Measurements from ENCODE around the gene TSR1.
A peak's percentile ranks its signal among the peaks of the same experiment; 100 is the strongest.
"Not testable (repeated sequence)": the region's sequence is repeated elsewhere in the genome, so short reads cannot be mapped to it uniquely, and the experiment has no call there.

Gene TSR1

DNA sequence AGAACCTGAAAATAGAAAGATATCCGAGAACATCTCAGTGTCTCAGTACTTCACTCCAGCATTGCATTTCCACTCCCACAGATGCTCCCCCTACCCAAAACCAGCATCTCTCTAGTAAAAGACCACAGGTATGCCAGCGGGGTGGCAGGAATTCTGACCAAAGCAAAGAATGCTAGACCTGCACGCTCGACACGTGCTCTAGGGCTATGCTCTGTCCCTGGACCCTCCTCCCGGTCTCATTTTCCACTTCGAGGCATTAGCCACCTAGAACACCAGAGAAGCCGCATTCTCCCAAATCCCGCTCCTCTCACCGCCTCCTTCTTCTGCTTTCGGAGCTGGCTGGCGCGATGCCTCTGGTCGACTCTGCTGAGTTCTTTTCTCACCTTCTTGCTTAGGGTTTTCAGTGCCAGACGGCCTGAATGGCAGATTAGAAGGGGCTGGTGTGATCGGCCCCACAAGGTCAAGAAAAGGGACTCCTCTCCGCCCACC lies 487 bp downstream of the TSR1 start:
- no peak for DNase-seq

DNA sequence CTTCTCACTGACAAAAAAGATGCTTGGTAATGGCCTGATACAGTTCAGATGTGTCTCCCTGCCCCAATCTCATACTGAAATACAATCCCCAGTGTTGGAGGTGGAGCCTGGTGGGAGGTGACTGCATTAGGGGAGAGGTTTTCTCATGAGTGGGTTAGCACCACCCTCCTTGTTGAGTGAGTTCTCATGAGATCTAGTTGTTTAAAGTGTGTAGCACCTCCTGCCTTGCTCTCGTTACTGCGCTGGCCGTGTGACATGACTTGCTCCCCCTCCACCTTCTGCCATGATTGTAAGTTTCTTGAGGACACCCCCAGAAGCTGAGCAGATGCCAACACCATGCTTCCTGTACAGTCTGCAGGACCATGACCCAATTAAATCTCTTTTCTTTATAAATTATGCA lies 5.0 kb downstream of the TSR1 start:
- DNase-seq = no peak

DNA sequence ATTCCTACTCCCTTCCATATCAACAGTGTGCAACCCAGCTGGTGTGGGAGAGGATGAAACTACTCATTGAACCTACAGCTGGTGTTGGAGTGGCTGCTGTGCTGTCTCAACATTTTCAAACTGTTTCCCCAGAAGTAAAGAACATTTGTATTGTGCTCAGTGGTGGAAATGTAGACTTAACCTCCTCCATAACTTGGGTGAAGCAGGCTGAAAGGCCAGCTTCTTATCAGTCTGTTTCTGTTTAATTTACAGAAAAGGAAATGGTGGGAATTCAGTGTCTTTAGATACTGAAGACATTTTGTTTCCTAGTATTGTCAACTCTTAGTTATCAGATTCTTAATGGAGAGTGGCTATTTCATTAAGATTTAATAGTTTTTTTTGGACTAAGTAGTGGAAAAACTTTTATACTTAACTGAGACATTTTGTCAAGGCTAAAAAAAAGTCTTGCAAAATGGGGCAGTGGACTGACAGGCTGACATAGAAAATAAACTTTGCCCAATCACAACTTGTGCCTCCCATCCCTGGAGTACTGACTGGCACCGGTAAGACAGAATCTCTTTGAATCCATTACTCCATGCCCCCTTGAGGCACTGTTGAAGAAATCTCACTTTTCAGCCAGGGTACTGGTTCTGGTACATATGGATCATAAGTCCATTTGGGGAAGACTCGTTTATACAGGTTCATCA lies 12.5 kb downstream of the TSR1 start:
- no peak for DNase-seq

DNA sequence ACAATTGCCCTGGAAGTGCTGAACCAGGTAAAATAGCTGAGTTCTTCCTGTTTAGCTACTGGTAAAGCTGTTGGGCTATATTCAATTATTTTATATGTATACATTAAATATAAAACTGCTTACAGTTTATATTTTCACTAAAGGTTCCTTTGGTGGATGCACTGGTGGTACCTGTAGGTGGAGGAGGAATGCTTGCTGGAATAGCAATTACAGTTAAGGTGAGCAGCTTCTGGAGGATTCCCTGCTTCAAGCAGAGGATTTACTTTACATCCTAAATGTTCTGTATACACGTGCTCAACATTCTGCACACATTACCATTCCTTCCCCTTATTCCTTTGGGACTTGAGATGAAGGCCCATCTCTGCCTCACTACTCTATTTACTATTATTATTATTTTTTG lies 14.9 kb downstream of the TSR1 start:
- no peak for DNase-seq

DNA sequence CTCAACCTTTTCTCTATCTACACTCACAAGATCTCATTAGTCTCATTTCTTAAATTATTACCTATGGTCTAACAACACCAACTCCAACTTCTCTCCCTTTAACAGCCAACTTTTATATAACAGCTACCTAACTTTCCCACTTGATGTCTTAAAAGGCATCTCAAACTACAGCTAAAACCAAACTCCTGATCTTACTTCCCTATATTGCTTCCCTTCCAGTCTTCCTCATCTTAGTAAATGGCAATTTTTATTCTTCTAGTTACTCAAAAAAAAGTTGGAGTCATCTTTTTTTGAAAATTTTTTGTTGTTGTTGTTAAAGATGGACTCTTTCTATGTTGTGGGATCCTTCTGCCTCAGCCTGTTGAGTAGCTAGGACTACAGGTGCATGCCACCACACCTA lies 17.2 kb downstream of the TSR1 start:
- no peak for DNase-seq

DNA sequence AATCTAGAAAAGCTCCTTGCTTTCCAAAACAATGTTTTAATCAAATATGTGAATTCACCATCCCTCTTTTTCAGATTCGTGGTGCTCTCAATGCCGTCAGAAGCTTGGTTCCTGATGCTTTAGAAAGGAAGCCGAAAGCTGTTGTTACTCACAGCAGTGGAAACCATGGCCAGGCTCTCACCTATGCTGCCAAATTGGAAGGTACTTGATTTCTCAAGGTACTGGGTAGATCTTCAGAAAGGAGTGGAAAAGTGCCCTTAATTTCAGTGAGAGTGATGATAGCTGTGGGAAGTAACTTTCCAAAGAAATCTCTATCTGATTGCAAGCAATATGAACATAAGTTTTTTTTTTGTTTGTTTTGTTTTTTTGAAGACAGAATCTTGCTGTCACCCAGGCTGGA lies 18.5 kb downstream of the TSR1 start:
- DNase-seq = no peak

DNA sequence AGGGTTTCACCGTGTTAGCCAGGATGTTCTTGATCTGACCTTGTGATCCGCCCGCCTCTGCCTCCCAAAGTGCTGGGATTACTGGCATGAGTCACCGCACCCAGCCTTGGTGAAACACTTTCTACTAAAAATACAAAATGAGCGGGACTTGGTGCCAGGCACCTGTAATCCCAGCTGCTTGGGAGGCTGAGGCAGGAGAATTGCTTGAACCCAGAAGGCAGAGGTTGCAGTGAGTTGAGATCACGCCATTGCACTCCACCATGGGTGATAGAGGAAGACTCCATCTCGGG lies 19.4 kb downstream of the TSR1 start:
- not testable (repeated sequence) for DNase-seq

DNA sequence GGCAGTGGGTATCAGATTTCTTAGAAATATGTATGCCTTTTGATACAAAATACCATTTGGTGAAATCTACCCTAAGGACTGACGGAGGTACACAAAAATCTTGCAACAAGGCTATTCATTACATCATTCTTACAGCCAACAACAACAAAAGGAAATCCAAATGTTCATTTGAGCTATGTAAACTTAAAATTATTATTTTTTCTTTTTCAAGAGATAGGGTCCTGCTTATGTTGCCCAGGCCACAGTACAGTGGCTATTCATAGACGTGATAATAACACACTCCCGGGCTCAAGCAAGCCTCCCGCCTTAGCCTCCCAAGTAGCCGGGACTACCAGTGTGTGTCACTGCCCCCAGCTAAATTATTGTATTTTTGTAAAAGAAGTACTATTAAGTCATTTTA lies 23.5 kb downstream of the TSR1 start:
- no peak for DNase-seq

DNA sequence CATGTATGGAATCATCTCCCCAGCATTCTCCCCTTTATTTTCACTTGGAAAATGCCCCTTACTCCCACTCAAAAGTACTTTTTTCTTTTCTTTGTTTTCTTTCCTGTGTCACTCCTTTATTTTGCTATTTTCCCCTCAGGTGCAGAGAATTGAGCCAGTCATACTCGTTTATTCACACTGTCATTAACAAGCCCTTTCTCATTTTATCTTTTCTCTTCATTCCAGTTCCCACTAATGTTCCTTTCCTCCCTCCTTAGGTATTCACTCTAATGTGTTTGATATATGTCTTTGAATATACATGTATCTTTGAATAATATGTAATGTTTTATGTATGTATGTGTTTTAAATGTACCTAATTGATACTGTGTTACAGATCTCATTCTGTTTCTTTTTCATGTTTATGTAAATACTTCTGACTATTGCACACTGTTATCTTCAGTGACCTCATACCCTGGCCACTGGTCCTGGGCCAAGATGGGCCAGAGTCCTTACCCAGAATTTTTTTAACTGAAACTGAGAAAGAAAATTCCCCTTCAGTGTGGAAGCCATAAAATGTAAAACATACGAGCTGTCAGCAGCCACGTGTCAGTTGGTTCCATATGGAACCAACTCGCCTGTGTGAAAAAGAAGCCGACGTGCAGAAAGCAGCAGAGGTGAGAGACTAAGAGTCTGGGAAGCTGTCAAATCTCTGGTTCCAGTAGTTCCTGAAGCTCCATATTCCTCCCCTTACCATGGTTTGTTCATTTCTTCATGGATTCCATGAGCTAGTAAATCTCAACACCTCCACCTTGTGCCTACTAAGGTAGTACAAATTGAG lies 26.7 kb downstream of the TSR1 start:
- no peak for DNase-seq

DNA sequence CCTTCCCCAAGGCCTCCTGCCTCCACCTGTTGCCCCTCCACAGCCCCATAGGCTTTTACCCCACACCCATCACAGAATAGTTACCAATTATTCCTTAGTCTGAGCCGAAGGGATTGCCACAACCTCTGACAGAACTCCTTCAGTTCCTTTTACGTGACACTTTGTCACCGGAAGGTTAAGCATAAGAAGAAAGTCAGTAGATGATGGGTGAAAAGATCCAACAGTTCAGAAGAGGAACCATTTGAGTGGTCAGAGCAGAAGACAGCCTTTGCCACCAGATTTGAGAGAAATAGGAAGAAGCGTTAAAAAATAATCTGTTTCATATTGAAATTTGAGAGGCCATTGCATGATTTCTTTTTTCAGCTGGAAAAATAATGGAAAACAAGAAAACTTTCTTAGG lies 31.3 kb downstream of the TSR1 start:
- DNase-seq = no peak

DNA sequence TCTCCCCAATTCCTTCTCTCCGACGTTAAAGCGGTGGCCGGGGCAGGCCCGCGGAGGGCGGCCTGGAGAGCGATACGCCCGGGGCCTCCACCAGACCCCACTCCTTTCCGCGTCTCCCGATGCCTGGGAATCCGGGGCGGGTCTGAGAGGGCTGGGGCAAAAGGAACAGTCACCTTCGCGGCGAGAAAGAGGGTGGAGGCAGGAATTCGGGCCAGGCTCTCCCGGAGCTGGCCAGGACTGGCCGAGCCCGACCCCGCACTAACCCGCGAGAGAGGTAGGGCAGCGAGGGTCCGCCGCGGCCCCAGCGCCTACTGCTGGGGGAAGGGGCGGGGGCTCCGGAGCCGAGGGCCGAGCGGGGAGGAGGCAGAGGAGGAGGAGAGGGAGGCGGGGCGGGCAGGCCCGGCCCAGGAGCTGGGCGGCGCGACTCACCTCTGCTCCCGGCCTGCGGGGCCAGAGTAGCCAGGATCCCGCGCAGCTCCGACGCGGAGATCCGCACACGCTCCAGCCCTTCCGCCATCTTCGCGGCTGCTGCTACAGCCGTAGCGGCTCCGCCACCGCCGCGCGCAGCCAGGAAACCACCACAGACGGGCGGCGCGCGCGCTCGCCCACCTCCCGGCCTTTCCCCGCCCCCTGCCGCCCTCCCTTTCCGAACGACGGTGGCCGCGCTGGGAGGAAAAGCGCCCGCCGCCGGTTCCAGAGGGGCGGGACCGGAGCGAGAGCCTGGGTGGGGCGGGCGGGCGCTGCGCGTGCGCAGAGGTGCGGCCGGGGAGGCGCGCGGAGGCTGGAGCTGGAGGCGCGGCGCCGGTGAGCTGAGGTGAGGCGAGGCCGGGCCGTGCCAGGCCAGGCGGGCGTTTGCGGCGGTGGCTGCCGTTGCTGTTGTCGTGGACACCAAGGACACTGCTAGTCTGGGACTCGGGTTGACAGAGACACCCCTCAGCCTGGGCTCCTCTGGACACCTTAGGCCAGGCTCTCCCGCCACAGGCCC lies 32.8 kb downstream of the TSR1 start, which contains the start of the genes SMG6 and SRR:
SMG6 (minus strand) TSS at position 582 of the 985 bp plus-strand sequence; CDS start at position 517, 65 bp downstream.
SRR (plus strand) TSS at position 747 of the 985 bp plus-strand sequence. CDS start 11,611 bp downstream, outside the sequence.
- DNase-seq = peak; percentile 84

DNA sequence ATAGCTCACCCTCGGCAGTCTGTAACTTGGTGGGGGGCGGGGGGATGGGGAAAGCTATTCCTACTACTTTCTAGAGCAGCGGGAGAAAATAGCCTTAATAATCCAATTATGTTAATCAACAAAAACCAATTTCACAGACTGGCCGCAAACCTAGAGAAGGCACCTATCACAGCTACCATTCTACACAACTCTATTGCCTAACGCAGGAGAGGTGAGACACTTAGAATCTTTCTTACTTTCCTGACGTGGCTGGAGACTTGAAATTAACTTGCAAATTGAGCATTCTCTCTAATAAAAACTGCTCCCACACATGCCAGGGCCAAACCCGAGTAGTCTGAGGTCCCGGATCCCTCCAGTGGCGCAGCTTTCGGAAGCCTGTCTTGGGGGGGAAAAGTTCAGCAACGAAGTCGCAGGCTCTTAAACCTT lies 33.5 kb downstream of the TSR1 start:
- no peak for DNase-seq

DNA sequence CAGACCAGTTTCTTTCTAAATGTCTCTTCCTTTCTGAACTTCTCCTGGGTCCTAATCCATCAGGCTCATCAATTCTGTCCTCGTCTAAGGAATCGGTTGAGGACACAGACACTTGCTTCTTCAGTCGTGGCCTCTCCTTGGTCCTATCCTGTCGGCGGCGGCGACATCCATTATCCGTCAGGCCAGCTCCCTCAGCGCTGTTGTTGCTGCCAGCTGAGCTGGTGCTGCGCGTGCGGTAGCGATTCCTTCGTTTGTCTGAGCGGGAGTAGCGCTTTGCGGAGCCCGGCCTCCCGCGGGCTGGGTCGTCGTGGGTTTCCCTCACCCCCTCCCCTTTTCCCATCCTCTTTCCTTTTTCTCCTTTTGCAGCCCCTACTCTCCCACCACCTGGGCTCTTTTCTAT lies 36.5 kb downstream of the TSR1 start:
- no peak for DNase-seq

DNA sequence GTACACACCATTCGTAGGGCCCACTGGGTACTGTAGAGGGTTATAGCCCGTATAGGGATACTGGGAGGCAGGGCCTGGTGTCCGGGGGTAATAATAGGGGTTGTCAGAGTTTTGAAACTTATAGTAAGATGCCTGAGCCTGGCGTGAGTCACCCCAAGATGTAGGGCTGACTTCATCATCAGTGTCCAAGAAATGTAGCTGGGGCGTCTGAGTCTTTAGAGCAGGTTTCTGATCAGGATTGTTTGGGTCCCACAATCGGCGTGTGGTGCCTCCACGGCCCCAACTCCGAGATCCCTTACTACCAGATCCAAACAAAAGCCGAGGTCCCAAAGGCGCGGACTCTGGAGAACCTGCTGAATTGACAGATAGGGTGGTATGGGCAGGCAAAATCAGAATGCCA lies 37.1 kb downstream of the TSR1 start:
- DNase-seq = no peak

DNA sequence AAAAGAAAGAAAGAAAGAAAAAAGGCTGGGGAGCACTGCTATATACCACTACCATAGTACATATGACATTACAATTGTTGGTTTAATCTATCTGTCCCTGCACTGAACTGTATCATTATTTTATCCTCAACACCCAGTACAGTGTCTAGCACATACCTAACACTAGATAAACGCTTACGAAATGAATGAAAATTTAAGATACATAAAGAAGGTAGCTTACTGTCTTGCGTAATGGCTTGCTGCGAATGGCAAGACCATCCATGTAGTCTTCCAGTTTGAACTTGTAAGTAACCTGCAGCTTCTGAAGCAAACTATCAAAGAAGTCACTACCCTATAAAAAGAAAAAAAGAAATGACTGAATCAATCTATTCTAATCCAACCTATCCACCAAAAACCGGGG lies 39.2 kb downstream of the TSR1 start:
- no peak for DNase-seq

DNA sequence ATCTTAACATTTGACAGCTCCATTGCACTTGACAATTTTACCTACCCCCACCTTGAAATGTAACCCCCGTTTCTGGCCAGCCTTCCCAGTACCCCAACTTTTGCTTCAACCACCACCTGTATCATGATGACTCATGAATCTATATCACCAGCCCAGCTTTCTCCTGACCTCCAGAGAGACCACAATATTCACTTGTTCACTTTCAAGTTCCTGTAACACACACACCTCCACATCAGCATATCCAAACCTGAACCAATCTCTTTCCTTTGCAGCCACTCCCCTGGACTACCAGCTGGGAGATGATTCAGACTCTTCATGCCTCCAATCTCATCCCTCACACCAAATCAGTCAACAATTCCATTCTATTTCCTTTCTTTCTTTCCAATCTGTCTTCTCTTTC lies 40.7 kb downstream of the TSR1 start:
- no peak for DNase-seq

DNA sequence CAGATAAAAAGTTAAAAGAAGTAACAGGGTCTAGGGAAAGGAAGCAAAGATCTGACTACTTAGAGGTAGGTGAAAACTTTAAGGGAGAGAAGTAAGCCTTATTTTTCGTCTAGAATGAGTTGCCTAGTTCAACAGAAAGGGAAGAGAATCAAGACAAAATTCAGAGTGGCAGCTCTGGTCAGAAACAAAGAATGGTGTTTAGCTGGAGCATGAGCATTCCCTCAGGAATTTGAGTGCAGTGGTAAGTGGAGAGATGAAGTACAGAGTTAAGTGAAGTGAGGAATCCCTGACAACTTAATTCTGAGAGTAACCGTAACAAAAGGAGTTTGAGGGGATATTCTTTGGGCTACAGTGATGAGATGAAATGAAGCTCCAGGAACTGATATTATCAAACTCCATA lies 44.2 kb downstream of the TSR1 start:
- DNase-seq = no peak

DNA sequence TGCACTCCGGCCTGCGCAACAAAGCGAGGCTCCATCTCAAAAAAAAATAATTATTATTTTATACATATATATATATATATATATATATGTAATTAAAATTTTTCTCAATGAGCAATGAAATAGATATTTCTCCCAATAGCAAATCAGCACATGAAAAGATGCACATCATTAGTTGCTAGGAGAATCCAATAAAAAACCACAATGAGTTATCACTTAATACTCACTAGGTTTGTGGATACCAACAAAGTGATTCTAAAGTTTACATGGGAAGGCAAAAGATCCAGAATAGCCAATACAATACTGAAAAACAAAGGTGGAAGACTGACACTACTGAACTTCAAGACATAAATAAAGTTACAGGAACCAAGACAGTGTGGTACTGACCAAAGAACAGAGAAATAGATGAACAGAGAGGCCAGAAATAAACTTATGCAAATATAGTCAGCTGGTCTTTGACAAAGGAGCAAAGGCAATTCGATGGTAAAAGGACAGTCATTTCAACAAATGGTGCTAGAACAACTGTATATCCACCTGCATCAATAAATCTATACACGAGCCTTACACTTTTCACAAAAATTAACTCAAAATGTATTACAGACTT lies 46.3 kb downstream of the TSR1 start:
- DNase-seq = no peak

DNA sequence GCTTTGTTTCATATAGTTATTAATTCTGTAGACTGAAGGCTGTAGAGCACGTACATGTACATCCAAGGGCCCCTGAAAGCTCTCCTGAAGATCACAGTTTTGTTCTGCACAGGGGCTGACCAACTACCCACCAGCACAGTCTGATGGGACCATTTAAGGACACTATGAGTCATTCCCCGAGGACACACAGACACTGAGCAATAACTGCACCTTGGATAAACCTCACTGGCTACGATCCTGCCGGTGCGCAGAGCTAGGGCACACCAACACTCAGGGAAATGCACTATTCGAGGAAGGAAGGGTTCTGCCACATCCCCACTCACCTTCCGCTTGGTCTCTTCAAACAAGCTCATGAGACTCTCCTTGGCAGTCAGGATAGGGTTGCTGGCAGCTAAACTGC lies 53.0 kb downstream of the TSR1 start:
- DNase-seq = no peak

DNA sequence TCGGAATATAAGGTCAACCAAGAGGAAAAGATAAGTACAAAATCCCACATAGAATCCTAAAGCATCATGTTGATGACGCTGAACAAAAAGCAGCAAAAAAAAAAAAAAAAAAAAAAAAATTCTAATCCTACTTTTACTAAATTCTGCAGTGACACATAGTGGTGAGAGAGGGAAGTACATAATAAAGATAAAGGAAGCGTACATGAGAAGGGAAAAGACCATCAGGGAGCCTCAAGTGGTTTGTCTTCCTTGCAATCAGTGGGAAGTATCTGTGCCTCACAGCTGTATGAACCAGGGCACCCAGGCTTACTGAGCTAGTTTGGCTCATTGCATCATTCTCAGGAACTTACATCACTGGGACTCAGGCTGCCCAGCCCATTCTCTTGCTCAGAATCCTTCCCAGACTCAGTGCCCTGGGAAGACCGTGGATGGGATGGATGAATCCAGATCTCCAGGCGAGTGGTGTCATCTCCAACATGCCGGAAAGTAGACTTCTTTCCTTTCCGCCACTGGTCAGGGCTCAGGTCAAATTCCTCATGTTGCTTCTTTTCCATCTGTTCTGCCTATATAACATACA lies 53.9 kb downstream of the TSR1 start:
- peak; percentile 41 for DNase-seq

DNA sequence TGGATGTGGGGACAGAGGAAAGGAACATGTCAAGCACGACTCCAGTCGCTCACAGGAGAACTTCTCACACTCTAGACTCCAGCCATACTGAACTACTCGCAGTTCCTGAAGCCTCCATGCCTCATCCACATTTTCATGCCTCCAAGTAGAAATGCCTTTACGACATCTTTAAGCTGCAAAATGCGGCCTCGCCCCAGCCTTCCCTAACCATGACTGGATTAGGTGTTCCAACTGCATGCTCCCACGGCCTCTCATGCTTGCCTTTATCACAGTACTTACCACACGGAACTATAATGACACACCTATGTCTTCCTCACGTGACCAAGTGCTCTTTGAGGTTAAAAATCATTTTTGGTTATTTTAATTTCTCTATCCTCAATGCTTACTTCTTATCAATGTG lies 56.5 kb downstream of the TSR1 start:
- no peak for DNase-seq

DNA sequence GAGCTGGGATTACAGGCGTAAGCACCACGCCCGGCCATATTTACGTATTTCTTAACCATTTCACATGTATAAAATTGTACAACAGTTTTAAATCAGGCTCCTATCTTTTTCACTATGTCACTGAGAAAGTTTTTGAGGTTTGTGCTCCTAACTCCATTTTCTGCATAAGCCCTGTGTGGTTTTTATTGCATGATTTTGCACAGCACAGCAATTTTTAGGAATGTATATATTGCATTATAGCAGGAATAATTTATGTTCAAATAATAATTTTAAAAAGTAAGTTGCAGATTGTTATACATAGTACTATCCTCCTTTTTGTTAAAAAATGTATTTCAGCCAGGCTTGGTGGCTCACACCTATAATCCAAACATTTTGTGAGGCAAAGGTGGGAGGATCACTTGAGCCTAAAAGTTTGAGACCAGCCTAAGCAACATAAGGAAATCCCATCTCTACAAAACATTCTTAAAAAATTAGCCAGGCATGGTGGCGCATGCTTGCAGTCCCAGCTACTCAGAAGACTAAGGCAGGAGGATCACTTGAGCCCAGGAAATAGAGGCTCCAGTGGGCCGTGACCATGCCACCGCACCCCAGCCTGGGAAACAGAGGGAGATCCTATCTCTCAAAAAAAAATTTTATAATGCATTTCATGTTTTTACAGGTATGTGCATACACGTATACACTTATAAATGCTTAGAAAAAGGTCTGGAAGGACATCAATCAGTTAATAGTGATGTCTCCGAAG lies 58.7 kb downstream of the TSR1 start:
- no peak for DNase-seq

All from NCI-H1092 treated with DMSO at 0.1 percent for 48 hours (cell line).